GM18517 (cell line): ENCODE data around the gene SYNPR.

Experiments
- ATAC-seq: cut with Tn5 transposase; IDR thresholded peaks from one replicate; pipeline ENCODE4 v1.9.1; 2021; ENCODE audit warnings: mild to moderate bottlenecking, moderate library complexity; ENCODE audit not compliant: unreplicated experiment

Gene SYNPR

DNA sequence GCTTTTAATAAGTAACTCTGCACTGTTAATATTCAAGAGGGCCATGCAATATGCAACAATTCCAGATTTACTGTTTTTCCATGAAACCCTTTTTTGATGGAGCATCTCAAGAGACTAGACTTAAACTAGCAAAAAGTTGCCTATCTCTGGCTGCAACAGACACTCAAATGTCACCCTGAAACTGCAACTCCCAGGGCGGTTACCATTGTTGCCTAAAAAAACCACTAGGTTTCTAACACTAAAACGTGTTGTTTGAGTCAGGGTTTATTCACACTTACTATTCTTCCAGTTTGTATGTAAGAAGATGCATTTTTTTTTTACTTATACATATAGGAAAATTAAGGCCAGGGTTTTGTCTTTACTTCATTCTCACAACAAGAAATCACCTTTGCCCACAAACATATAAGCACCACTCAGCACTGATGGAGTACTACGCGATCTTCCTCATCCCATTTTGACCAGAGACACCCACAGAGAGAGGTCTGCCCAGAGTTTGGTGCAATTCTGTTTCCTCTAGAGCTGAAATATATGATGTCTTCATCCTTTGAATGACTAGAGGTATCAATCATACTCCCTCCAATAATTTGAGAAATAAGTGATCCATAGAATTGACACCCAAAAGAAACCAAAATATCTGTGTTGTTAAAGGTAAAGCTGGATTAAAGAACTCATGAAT lies 250.4 kb downstream of the SYNPR start:
- ATAC-seq: no peak

DNA sequence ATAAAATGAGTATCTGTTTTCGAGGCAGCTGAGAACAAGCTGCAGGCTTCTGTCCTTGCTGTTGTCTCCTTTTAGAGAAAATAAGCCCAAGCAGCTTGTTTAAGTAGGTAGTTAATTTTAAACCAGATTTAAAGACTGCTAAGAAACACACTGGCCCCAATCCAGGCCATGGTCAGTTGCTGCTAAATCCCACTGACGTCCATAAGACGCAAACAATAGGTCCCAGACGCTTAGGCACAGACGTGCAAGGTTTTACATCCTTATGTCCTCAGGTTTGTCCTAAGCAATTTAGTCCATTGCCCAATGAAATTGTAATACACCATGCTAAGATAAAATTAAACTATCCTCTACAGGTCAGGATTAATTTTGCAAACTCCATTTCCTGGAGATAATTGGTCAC lies 254.4 kb downstream of the SYNPR start:
- ATAC-seq: no peak

DNA sequence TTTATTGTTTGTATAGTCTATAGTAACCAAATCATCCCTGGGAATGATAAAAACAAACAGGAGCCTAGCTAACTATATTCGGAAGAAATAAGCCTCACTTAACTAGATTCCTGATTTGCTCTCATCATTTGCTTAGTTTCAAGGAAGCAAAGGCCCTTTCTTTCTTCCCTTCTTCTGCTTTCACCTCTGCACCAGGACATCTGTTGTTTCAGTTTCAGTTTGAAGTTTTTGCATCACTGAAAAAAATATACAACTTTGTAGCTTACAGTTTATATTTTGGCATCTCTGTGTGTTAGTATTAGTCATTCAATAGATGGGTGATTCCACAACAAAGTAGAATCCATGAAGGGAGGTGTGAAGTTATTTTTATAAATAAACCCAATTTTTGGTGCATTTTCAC lies 260.8 kb downstream of the SYNPR start:
- ATAC-seq: no peak

DNA sequence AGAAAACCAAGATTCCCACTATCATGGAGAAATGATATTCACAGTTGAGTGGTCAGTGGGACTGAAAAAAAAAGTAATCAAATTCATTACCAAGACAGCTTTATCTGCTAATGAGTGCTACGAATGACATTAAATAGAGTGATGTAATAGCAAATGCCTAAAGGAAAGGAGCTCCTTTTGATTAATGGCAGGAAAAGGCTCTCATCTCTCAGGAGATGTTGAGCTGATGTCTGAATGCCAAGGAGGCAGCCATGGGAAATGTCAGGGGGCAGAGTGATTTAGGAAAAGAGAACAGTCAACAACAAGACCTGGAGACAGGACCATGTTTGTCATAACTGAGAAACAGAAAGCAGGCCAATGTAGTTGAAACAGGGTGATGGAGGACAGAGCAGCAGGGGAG lies 277.7 kb downstream of the SYNPR start:
- no peak for ATAC-seq

DNA sequence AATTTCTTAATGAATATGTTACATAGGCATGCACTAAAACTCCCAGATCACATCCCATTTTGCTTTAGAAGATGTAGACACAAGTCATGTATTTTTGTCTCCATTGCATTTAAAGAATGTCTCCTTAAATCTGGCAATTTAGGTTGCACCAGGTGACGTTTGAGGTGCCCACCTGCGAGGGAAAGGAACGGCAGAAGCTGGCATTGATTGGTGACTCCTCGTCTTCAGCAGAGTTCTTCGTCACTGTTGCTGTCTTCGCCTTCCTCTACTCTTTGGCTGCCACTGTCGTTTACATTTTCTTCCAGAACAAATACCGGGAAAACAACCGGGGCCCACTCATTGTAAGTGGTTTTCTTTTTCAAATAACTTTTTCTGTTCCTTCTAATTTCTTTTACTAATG lies 278.3 kb downstream of the SYNPR start:
- no peak for ATAC-seq

DNA sequence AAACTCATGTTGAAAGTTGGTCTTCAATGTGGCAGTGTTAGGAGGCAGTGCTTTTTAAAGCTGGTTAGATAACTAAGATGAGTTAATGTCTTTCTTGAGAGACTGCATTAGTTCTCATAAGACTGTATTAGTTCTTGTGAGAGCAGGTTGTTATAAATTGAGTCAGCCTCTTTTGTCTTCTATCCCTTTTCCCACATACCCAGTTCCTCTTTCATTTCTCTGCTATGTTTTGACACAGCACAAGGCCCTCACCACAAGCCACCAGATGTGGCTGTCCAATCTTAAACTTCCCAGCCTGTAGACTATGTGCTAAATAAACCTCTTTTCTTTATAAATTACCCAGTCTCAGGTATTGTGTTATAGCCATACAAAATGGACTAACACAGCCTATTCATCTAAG lies 279.8 kb downstream of the SYNPR start:
- ATAC-seq: peak; percentile 77

DNA sequence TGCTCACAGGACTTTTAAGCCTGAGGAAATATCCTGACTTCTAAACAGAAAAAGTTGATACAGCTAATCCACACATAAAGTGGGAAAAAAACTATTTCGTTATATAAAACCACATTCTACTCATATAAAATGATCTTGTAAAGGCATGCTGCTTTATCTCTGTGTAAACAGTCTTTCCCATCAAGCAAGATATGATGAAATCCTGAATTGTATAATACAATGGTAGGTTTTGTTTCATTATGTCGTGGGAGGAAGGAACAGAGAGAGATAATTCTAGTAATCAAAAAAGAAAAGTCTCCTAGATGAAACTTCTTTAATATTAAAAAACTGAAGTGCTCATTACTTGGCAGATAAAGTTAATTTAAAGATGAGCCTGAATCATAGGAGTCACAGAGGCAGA lies 281.8 kb downstream of the SYNPR start:
- no peak for ATAC-seq

DNA sequence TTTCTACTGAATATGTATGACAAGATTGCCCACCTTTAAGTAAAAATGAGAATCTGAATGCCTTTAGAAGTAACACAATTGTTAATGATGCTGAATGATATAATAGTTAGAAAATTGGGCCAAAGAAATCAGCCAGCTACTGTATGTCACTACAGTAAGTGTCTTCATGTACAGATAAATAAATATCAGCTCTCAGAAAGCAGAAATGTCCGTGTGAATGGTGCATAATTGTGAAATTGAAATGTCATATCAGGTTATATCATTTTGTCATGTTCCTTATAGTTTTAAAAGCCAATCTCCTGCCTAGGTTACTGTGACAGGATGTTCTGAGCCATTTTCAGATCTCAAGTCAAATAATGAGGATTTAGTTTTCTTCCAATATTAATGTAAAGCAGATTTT lies 283.8 kb downstream of the SYNPR start:
- ATAC-seq: no peak

DNA sequence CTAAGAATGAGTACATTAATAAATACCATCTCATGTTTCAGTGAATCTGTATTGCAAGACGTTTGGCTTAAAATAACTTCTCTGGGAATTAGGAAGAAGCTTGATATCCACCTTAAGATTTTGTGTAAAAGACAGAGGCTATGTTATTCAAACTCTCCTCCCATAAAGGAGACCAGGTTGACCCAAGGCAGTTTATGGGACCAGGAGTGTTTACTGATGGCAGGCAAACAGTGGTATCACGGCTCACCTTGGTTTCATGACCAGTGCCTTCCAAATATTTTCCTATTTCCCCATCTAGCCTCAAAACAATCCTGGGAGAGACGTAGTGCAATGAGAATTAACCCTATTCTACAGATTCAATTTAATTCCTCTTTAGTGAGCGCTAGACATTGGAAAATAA lies 284.2 kb downstream of the SYNPR start:
- ATAC-seq: no peak

DNA sequence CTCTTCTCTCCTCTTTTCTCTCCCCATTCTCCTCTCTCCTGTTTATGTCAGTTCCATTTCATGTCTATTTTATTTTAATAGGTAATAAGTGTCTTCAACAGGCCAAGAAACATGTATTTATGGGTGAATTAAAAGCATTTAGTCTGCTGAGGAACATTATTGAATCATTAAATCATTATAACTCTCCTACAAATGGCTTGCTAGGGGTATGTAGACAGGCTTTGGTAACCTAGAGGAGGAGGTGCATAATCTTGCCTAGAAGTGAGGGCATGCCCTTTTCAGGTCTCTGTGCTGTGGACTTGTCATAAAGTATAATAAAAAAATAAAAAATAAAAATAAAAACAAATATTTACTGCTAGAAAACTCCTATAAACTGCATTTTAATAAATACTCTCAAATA lies 285.5 kb downstream of the SYNPR start:
- no peak for ATAC-seq

DNA sequence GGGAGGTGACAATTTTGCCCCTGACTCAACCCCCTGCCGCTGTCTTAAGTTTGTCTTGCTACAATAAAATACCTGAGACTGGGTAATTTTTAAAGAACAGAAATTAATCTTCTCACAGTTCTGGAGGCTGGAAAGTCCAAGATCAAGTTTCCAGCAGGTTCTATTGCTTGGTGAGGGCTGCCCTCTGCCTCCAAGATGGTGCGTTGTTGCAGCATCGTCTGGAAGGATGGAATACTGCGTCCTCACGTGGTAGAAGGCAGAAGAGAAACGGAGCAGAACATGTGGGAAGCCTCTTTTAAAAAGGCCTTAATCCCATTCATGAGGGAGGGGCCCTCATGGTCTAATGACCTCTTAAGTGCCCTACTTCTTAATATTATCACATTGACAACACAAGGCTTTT lies 287.1 kb downstream of the SYNPR start:
- no peak for ATAC-seq

DNA sequence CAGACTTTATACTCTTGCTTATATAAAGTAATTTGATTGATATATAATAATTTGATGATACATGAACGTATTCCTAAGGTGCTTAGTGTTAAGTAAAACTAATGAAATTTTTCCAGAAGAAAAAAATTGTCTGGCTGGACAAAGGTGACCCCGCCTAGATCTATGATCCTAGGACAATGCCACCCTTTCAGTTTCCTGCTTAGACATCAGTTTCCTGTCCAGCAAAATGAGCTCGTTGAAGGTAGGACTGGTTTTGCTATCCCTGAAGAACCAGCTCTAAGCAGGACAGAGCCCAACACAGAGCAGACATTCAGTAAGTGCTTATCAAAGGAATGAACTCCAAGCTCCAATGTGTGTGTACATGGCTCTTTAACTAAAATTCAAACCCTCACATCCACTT lies 293.6 kb downstream of the SYNPR start:
- ATAC-seq: no peak

DNA sequence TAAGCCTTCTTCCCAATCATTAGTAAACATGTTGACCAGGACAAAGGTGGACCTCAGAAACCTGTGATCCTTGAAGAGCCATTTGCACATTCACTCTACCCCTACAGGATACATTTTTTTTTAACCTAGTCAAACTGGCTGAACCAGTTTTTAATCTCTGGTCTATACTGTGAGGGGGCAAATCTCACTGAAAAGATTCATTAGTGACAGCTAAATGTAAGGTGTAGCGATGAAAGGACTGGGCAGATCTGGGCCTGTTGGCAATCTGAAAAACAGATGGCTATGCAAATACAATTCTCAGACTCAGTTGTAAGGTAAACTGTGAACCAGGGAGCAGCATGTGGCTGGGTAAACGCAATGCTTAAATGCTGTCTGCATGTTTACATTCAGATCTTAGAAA lies 298.7 kb downstream of the SYNPR start:
- ATAC-seq: no peak

DNA sequence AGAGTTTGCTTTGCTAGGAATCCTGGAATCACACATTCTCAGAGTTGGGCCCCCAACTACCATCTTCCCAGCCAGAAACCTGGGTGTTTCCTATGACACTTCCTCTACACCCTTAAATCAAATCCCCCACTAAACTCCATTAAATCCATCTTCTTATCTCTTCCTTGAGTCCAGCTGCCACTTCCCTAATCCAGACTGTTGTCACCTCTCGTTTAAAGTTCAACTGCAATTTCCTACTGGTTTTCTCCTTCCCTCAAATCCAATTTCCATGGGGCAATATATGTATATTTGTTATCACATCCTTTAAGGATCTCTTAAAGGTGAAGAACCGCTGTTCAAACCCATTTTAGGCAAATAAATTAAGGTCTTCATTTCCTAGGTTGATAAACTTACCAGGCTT lies 300.8 kb downstream of the SYNPR start:
- ATAC-seq: no peak

DNA sequence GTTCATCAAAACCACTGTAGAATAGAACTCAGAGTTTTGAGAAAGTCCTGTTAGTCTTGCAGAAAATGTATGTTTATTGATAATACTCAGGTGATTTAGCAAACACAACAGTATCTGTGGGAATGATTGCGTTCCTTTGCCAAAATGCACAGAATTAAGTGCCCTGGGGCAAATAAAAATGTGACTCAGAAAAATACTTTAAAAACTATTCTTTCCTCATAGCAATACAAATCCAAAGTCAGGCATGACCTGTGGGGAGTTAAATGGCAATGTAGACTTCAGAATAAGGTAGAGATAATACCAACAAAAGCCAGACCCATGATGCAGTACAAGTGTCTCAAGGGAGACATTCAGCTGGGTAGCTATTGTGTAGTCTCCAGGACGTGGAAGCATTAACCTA lies 302.0 kb downstream of the SYNPR start:
- ATAC-seq: no peak

DNA sequence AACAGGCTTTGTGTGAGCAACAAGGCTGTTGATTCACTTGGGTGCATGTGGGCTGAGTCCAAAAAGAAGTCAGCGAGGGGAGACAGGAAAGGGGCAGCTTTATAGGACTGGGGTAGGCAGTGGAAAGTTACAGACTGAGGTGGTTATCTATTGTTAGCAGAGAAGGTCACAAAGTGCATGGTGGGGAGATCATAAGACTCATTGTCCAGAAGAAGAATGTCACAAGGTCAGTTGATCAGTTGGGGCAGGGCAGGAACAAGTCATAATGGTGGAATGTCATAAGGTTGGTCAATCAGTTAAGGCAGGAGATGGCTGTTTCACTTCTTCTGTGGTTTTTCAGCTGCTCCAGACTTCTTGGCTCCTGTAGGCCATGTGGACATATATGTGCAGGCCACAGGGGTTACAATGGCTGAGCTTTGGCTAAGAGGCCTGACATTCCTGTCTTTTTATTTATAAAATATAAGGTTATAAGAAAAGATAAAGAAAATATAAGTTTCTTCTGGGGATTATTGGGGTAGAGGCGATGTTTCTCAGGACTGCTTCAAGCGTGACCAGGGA lies 304.9 kb downstream of the SYNPR start:
- ATAC-seq: no peak

DNA sequence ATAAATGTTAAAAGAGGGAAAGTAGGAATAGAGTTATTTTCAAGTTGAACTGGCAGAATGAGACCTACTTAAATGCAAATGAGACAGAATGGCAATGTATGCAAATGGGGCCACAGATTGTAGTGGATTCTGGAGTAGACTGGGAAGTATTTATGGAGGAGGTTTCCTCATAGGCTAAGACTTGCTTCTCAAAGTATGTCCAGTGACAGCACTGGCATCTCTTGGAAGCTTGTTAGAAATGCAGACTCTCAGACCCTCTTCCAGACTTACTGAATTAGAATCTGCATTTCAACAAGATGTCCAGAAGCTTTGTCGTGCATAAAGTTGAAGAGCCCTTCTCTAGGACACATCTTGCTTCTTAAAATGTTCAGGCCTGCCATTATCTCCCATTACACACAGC lies 306.6 kb downstream of the SYNPR start:
- ATAC-seq: no peak

DNA sequence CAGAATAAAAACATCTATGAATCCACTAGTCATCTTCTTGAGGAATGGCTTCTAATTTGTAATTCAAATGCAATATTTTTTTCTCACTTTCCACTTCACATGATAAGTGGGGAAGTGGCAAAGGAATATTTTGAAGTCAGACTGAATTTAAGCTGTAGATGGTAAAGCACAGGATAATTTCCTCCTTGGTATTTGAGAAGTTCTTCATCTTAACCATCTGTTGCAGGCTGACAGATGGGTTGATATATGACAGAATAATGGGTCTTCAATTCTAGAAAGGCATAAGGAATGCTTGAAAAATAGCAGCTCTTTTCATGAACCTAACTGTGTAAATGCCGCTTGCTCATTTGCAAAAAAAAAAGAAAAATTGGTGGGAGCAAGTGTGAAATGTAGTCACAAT lies 307.8 kb downstream of the SYNPR start:
- no peak for ATAC-seq

DNA sequence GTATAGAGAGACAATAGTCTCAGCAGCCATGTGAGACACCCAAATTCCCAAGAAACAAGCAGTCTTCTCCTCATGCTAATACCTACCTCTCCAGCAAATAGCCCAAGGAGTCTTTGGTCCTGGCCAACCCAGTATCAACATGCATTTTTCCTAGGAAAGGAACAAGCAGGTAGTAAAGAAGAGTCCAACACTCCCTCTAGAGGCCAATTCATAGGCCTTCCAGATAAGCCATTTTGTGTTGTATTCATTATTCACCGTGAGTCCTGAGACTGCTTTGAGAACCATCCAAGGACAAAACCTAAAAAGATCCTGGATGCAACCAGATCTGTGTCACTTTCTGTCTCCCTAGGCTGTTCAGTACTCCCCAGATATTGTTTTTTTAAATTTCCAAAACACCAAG lies 310.8 kb downstream of the SYNPR start:
- no peak for ATAC-seq

DNA sequence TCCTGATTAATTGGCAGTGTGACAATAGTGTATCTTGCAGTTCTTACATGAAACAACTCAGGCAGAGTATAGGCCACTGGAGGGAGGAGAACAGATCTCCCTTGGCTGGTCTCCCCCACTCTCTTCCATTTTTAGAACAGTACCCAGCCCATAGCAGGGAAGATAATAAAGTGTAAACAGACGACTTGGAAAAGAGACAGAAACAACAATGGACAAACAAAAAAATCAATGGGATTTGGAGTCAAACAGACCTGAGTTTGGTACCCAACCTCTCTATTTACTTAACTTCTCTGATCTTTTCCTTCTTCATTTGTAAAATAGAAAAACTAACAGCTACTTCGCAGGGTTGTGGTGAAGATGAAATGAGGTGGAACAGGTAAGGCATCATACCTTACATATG lies 315.7 kb downstream of the SYNPR start:
- no peak for ATAC-seq

DNA sequence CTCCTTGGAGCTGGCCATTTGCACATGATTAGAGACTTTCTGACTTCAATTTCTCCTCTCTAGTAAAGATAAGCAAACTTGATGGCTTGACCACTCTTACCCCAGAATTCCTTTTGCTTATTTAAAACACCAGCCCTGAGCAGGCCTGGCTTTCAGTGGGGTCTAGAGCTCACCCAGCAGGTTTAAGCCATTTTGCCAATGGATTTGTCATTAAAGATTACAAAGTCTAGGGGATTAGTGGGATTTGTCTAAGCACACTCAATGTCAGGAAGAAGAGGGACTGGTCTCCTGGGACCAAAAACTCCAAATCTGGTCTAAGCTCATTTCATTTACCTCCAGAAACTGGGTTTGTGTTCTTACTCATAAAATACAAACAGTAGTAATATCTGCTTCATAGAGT lies 317.1 kb downstream of the SYNPR start:
- ATAC-seq: no peak

DNA sequence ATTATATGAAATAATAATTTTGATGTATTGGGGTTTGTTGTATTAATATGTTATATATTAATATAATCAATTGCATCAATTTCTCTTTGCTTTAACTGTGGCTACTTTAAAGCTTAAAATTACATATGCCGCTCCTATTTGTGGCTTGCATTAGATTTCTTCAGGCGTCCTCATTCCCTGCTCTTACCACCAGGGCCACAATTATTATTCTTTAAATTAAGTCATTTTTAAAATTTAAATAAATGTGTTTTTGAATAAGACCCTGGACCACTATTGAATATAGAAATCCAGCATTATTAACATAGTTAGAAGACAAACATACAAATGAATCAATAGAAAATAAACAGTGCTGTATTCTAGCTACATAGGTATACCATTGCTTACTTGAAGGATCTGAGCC lies 318.9 kb downstream of the SYNPR start:
- no peak for ATAC-seq

DNA sequence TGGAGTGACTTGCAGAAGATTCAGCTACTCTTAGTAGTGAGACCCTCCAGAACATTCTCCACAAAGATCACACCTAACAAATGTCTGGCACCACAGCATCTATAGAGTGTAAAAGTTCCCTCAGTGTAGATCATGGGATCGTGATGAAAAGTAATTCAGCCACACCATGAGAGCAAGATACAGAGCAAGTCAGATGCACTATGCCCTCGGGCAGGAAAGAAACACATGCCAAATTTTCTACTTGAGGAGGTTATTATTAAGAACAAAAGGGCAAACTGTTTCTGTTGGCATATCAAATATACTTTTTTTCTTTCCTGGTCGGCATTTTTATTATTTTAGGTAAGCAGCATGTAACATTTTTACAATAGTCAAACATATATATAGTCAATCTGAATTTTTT lies 329.6 kb downstream of the SYNPR start:
- ATAC-seq: no peak
